SIG-M5 treated with dmso at 0.1 percent for 504 hours (cell line): ENCODE data around the gene TBL1X.

Experiments used
- DNase-seq: peaks from one replicate; lab custom pipeline; 2025; ENCODE audit not compliant: unreplicated experiment; lab: John Stamatoyannopoulos, UW

The TBL1X gene

DNA sequence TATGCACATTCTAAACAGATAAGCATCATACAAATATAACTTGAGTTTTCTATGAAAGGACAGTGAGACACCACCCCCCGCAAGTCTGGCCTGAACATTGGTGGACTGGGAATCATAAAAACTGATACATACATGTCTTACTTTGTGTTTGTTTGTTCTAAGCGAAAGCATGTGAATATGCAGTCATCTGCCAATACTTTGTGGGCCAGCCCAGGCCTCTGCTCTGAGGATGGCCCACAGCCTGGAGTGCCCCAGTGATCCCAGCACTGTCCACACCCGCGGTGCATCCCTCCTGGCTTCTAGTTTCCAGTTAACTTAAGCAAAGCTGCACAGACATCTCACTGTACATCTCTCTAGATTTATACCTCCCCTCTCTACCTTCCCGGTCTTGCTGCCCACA is 154.3 kb downstream of the TBL1X start:
- no peak for DNase-seq

DNA sequence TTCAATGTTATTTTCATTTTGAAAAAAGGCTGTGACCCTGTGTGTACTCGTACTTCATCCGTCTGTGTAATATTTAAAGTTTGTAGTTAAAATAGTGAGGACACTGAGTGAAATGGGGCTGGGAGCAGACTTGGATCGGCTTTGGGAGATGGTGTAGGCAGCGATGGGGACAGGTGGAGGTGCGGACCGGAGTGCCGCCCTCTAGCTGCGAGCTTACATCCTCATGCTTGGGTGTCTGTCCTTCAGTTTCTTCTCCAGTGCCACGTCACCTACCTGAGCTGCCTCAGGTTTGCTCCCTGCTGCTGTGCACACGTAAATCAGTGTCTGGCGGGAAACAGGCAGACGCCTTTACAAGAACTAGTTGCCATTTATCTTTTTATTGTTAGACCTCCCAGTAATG is 154.7 kb downstream of the TBL1X start:
- no peak for DNase-seq

DNA sequence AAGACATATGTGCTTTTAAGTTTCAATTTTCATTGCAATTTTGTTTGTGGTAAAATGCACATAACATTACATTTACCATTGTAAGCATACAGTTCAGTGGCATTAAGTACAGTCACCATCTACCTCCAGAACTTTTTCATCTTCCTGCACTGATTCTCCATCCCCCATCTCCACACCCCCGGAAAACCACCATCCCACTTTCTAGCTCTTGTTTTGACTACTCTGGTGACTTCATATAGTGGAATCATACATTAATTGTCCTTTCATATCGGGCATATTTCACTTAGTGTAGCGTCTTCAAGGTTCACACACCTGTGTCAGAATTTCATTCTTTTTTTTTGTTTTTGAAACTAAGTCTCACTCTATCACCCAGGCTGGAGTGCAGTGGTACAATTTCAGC is 157.3 kb downstream of the TBL1X start:
- DNase-seq: no peak

DNA sequence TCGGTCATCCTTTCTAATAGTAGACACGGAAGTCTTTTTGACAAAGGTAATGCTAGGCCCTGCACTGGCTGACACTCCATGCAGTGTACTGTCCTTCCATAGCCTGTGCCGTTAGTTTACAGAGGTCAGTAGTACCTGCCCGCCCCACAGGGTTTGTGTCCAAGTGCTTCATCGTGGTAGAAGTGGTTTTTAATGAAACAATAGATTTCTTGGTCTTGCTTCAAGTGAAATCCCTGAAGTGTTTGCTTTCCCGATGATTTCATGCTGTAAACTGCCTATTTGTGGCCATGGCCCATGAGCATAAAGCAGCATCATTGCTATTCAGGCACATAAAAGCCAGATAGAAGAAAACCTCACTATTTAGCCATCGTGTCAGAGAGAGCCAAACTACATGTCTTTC is 161.5 kb downstream of the TBL1X start:
- no peak for DNase-seq

DNA sequence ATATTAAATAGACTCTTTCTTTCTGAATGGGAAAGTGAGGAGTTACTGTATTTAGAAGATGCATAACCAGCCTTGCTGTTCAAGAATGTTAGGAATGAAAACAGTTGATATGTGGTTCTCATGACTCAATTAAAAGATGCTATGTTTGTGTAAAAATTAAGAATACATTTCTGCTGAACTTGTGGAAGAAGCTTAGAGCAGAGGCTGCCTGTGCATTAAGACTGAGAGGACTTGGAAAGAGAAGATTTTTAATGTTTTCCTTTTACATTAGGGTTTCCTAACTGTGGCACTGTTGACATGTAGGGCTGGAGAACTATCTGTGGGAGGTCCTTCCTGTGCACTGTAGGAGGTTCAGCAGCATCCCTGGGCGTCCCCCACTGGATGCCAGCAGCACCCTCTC is 163.1 kb downstream of the TBL1X start:
- DNase-seq: no peak

GRCh38 chrX:9628779-9629493 is 164.1 kb downstream of the TBL1X start:
- DNase-seq: no peak

DNA sequence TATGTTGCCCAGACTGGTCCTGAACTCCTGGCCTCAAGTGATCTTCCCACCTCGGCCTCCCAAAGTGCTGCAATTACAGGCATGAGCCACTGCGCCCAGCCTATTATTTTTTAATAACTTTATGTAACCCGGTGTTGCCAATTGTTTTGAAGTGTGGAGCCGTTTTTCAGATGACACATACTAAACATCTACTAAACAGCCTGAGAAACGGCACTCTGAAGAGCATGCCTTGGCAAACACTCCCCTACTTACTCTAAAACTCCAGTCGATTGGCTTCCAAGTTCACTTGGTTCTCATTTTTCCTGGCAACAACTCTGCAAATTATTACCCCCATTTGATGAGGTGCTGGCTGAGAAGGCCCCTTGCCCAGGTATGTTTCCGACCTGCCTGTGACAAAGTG is 169.7 kb downstream of the TBL1X start:
- no peak for DNase-seq

DNA sequence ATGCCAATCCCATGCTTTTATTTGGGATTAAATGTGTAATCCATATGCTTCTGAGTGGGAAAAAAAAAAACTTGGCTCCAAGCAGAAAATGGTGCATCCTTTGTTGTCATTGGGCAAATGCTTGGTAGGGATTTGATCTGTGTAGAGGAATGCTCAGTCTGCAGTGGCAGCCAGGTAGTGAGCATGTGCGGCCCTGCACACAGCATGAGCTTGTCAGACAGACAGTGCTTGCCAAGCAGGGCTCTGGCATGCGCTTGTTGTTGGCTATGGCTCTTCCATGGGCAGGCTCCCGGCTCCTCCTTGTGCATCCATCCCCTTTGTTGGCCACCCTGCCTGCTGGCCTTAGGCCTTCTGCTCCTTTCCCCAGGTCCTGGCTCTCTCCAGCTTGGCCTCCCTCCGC is 170.5 kb downstream of the TBL1X start:
- no peak for DNase-seq

GRCh38 chrX:9635803-9636202 is 170.9 kb downstream of the TBL1X start:
- DNase-seq: no peak

DNA sequence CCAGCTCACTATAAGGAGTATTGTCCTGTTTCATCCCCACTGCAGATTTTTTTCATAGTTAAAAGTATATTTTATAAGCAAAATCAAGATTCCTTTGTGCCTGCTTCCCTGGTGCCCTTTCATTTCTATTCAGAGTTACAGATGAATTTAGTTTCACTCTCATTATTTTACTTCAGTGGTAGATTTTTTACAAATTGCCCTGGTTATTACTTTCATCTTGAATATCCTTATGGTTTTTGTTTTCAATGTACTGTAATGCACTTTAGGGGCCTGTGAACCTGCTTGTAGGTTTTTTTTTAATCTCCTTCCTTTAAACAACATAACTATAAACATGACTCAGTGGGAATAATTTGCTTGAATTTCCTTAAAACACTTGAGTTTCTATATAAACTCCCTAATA is 174.0 kb downstream of the TBL1X start:
- no peak for DNase-seq

- DNase-seq: no peak
Observed at GRCh38 chrX:9642270-9642995, 177.6 kb downstream of the TBL1X start.

DNA sequence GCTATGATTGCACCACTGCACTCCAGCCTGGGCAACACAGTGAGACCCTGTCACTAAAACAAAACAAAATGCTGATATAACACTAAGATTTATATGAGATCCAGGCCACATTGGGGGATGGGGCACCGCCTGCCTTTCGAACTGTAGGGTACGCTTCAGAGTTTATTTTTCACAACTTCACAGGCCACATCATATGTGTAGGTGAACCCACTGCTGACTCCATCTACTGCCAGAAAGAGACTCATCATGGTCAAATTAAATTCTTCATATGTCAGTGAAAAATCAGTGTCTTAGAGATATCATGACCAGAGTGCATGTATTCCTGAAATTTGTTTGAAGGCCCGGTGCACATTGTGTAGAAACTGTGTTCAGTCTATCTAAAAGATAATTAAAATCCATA is 178.9 kb downstream of the TBL1X start:
- DNase-seq: no peak

DNA sequence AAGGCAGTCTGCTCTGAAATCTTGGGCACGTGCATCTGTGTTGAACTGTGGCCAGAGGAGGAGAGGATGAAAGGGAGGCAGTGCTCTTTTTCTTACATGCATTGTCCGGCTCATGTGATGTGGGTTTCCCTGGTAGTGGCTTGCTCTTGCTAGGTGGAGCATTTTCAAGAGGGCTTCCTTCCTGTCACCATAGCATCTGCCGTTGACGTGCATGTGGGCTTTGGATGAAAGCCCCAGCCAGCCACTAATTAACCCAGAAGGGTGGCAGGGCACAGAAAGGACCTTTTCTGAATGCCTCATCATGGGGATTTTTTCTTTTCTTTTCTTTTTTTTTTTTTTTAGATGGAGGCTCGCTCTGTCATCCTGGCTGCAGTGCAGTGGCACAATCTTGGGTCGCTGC is 179.5 kb downstream of the TBL1X start:
- DNase-seq: no peak

DNA sequence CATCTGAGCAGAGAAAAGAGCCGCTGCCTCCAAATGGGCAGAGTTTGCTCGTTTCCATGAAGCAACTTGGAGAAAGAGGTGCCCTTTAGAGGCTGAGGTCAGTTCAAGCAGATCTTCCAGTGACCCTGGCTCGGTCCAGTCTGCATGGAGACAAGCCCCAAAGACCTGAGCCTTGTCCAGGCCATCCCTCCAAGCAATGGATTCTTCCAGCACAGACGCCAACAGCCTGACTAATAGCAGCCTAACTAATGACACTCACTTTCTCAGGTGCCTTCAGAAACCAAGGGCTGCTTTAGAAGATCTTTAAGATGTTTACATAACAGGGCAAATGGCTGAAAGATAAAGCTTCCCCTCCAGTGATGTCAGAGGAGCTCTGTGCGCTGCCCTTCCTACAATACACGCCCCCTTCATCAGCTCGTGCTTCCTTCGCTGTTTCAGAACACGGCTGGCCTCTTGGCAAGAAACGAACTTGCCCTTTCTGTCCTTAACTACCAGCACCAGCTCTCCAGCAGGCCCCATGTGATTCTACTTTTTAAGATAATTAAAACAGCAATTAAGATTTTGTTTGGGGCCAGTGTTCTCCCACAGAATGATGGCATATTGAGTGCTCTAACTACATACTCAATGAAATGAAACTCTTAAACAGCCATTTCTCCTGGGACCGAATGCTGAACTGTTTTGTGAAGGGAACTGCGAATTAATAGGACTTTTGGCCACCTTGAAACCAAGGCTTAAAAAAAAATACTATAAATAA is 181.8 kb downstream of the TBL1X start:
- DNase-seq: no peak

- DNase-seq: no peak
Observed at GRCh38 chrX:9647431-9647830, 182.6 kb downstream of the TBL1X start.

DNA sequence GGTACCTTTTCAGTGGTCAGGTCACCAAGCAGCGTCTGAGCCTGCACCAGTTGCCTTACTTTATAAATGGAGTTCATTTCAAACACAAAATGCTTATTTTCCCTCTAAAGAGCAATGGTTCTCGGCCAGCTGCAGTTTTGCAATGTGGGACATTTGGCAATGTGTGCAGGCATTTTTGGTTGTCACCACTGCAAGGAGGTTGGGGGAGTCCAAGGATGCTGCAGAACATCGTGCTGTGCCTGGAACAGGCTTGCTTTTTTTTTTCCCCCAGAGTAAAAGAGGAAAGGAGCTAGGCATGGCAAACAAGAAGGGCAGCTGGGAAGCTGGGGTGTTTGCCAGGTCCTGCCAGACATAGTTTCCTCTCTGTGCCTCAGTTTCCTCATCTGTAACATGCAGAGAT is 185.2 kb downstream of the TBL1X start:
- no peak for DNase-seq

- no peak for DNase-seq
Observed at GRCh38 chrX:9651737-9652136, 186.9 kb downstream of the TBL1X start.

DNA sequence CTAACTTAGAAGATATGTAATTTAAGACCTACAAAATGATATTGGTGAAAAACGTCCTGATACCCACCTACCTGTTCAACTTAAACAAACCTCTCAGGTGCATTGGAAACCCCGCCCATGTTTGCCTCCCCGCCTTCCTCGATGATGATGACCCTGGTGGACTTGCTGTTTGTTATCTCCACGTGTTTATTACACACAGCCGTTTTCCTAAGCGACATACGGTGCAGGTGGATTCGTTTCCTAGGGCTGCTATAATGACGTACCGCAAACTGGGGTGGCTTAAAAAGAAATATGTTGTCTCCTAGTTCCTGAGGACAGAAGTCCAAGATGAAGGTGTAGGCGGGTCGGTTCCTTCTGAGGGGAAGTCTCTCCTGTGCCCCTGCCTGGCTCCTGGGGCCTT is 190.1 kb downstream of the TBL1X start:
- no peak for DNase-seq

- DNase-seq: no peak
Observed at GRCh38 chrX:9656277-9656676, 191.4 kb downstream of the TBL1X start.

GRCh38 chrX:9656871-9657270 is 192.0 kb downstream of the TBL1X start:
- no peak for DNase-seq

DNA sequence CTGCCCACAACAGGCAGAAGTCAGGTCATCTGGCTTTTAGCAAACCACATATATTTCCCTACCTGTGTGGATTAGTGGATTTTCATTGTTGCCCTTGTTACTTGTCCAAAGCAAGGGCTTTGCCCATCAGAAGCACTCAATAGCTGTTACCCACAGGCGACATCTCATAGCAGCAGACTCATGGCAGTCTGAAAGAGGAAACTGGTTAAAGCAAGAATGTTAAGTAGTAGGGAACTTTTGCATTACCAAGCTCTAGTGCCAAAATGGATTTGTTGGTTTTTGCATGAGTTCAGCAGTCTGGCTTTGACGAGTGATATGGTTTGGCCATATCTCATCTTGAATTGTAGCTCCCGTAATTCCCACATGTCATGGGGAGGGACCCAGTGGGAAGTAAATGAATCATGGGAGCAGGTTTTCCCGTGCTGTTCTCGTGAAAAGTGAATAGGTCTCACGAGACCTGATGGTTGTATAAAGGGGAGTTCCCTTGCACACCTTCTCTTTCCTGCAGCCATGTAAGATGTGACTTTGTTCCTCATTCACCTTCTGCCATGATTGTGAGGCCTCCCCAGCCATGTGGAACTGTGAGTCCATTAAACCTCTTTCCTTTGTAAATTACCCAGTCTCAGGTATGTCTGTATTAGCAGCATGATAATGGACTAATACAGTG is 192.9 kb downstream of the TBL1X start:
- DNase-seq: no peak

GRCh38 chrX:9658409-9658808 is 193.6 kb downstream of the TBL1X start:
- DNase-seq: no peak
